Type B pancreatic cell (in vitro differentiated cells): ENCODE measurements around the gene UBE2O. TPM values are rescaled to one million over a fixed set of nuclear protein-coding genes. Genes with fewer than 3 reads are reported as not detected.

Experiments
- DNase-seq: peaks from one replicate; pipeline ENCODE4 v3.0.0; 2021; ENCODE audit warnings: mixed read lengths; ENCODE audit not compliant: unreplicated experiment; ENCODE audit errors: extremely low spot score
- H3K27ac Mint-ChIP-seq: 2 replicates; pipeline ENCODE4 v1.8.0; 2021; ENCODE audit warnings: mild to moderate bottlenecking, mixed read lengths
- H3K27me3 Mint-ChIP-seq: 2 replicates; pipeline ENCODE4 v1.8.0; 2021; ENCODE audit warnings: mixed read lengths
- H3K36me3 Mint-ChIP-seq: 2 replicates; pipeline ENCODE4 v1.8.0; 2021; ENCODE audit warnings: mixed read lengths
- H3K4me1 Mint-ChIP-seq: one replicate; pipeline ENCODE4 v1.8.0; 2021; ENCODE audit warnings: mixed read lengths; ENCODE audit not compliant: unreplicated experiment
- H3K4me3 Mint-ChIP-seq: 2 replicates; pipeline ENCODE4 v1.8.0; 2021; ENCODE audit warnings: mild to moderate bottlenecking, mixed read lengths
- H3K9me3 Mint-ChIP-seq: 2 replicates; pipeline ENCODE4 v1.8.0; 2021; ENCODE audit warnings: mixed read lengths
- total RNA-seq: library from RNA; stranded (reverse); gene quantifications from 2 replicates; pipeline ENCODE4 v1.2.1, GENCODE V29; 2021; ENCODE audit warnings: low replicate concordance
- TF ChIP-seq, protein P1 (sequence below): fragments of 200-600 bp; sonication (generic); conservative IDR thresholded peaks from 2 replicates; pipeline ENCODE4 v1.5.0; 2021; ENCODE audit warnings: antibody characterized with exemption, mild to moderate bottlenecking

UBE2O gene
- total RNA-seq, 1 donor from 2014 or later, result 51.5 TPM

DNA sequence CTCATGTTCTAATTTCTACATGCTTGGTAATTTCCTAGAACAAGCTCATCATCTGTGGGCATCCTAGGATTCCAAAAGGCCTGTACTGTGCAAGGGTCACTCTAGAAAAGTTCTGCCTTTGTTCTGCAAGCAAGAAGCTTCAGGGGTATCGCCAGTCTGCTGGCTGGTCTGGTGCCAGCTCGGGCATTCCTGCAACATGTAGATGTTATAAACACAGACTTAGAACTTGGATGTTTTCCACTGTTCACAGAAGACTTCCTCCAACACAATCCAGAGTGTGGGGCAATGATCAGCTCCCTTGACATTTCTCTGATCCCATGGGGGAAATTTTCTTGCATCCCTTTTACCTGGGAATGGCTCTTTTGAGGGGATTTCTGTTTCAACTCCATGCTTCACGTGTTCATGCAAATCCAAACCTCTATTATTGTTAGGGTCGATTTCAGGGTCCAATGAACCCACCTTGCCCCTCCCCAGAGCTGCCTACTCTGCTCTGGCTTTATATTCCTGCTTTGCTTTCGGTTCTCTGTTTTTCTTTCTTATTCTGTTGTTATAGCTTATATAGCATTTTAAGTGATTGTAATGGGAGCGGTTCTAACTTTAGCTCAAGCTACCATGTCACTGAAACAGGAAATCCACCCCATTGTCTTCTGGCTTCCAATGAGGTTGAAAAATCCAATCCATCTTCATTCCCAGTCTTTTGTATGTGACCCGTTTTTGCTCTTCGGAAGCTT, 25.3 kb downstream of the UBE2O start:
- TF ChIP-seq, protein P1, sequence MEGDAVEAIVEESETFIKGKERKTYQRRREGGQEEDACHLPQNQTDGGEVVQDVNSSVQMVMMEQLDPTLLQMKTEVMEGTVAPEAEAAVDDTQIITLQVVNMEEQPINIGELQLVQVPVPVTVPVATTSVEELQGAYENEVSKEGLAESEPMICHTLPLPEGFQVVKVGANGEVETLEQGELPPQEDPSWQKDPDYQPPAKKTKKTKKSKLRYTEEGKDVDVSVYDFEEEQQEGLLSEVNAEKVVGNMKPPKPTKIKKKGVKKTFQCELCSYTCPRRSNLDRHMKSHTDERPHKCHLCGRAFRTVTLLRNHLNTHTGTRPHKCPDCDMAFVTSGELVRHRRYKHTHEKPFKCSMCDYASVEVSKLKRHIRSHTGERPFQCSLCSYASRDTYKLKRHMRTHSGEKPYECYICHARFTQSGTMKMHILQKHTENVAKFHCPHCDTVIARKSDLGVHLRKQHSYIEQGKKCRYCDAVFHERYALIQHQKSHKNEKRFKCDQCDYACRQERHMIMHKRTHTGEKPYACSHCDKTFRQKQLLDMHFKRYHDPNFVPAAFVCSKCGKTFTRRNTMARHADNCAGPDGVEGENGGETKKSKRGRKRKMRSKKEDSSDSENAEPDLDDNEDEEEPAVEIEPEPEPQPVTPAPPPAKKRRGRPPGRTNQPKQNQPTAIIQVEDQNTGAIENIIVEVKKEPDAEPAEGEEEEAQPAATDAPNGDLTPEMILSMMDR, result no peak
- H3K27ac Mint-ChIP-seq, result no peak overlapping the region
- no peaks in the 10 kb centered on the region for H3K27me3 Mint-ChIP-seq
- H3K4me3 Mint-ChIP-seq, result no peak overlapping the region
- peaks cover 5% of the 10 kb centered on the region for H3K4me1 Mint-ChIP-seq
- DNase-seq, result no peak
- H3K9me3 Mint-ChIP-seq, result no peaks in the 10 kb centered on the region
- H3K36me3 Mint-ChIP-seq, result peaks cover 14% of the 10 kb centered on the region

DNA sequence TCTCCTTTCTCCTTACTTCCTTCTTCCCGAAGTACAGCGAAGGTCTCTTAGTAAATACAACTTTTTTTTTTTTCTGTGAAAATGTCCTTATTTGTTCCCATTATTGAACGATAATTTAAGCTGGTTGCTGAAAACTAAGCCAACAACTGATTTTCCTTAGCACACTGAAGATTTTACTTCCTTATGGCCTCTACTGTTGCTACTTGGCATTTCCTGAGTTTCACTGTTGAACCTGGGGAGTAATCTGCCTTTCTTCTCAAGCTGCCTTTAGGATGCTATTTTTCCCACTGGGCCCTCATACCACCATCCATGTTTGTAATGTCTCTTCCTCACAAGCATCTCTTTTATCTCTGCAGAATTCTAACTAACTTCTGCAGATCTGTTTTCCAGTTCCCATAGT, 26.1 kb downstream of the UBE2O start:
- no peaks in the 10 kb centered on the region for H3K9me3 Mint-ChIP-seq
- no peak overlapping the region for H3K4me3 Mint-ChIP-seq
- H3K27me3 Mint-ChIP-seq, result no peaks in the 10 kb centered on the region
- peaks cover 16% of the 10 kb centered on the region for H3K36me3 Mint-ChIP-seq
- no peak for DNase-seq
- TF ChIP-seq, protein P1, result no peak
- H3K4me1 Mint-ChIP-seq, result peaks cover 5% of the 10 kb centered on the region
- H3K27ac Mint-ChIP-seq, result no peak overlapping the region

DNA sequence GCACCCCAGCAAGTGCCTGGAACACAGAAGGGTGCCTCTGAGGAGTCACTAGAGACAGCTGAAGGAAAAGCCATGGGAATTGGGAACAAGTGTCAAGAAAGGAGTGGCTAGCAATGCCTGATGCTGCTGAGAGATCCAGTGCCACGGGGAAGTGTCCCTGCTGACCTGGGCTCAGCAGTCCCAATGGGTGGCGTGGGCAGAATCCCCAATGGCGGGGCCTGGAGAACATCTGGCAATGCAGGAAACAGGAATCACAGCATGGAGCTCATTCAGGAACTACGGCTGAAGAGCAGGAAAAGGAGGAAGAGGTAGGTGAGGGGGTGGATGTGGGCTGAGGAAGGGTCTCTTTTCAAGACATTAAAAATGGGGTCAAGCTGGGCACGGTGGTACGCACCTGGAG, 30.1 kb downstream of the UBE2O start:
- H3K4me1 Mint-ChIP-seq, result peaks cover 14% of the 10 kb centered on the region
- no peaks in the 10 kb centered on the region for H3K9me3 Mint-ChIP-seq
- H3K36me3 Mint-ChIP-seq, result peaks cover 11% of the 10 kb centered on the region
- no peak overlapping the region for H3K27ac Mint-ChIP-seq
- H3K27me3 Mint-ChIP-seq, result no peaks in the 10 kb centered on the region
- no peak overlapping the region for H3K4me3 Mint-ChIP-seq
- DNase-seq, result no peak
- TF ChIP-seq, protein P1, result no peak

DNA sequence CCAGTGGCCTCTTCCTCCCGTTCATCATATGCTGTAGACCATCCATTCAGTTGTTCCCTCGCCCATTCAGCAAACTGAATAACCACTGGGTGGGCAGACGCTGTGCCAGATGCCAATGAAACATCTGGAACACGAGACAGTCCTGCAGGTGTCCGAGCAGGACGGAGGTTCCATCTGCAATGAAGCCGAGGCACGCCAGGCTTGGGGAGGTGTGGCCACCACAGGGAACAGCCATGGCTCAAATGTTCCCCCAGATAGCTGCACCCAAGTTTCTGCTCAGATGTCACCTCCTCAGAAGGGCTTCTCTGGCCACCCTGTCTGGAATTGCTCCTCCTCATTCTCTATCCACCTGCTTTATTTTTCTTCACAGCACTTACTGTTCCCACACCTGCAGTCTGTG, 30.5 kb downstream of the UBE2O start:
- TF ChIP-seq, protein P1, result no peak
- Mint-ChIP-seq H3K27ac (no peak overlapping the region), H3K4me3 (no peak overlapping the region), H3K4me1 (peaks cover 14% of the 10 kb centered on the region), H3K36me3 (peaks cover 11% of the 10 kb centered on the region), H3K27me3 (no peaks in the 10 kb centered on the region), H3K9me3 (no peaks in the 10 kb centered on the region)
- no peak for DNase-seq

DNA sequence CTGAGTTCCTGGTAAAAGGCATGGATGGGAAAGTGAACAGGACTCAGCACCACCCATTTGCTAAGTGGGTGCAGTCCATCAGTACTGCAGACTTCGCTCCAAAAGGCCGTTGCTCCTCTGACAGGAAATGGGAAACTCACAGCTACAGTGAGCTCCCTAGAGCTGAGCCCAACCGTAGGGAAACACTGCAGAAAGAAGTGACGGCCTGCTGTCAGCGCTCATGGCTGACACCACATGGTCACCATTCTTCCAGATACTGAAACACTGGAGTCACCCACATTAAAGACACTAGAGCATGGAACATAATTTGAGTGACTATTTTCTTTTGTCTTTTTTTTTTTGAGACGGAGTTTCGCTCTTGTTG, 31.9 kb downstream of the UBE2O start:
- TF ChIP-seq, protein P1, result no peak
- Mint-ChIP-seq H3K27ac (no peak overlapping the region), H3K4me1 (peaks cover 14% of the 10 kb centered on the region), H3K27me3 (no peaks in the 10 kb centered on the region), H3K4me3 (no peak overlapping the region), H3K9me3 (no peaks in the 10 kb centered on the region), H3K36me3 (peaks cover 11% of the 10 kb centered on the region)
- DNase-seq, result no peak
